ENCODE results near the gene RIN1.

Gene RIN1

DNA sequence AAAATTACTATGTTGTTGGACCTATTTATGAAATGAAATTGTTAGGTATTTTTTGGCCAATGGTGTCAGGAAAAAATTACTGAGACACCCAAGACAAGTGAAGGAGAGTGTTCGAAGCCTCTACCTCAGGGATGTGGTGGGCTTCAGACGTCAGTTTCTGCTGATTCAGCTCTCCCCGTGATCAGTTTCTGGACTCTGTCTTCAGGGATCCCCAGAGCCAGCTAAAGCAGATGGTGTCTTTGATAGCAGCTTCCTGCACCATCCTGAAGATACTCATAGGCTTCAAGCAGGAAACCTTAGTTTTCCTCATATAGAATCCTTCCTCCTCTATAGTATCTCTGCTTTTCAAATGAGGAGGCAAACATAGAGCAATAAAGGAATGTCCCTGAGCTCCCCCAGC is 26.8 kb downstream of the RIN1 start:
- DNase-seq = no peak
- Histone ChIP-seq H3K4me3 (ENCODE audit: low read depth, low read length) (no peak overlapping the region), H3K27me3 (no peaks in the 10 kb centered on the region), H3K9me3 (no peaks in the 10 kb centered on the region), H3K36me3 (no peaks in the 10 kb centered on the region), H3K4me1 (peaks cover 8% of the 10 kb centered on the region)
- TF ChIP-seq, protein P1, sequence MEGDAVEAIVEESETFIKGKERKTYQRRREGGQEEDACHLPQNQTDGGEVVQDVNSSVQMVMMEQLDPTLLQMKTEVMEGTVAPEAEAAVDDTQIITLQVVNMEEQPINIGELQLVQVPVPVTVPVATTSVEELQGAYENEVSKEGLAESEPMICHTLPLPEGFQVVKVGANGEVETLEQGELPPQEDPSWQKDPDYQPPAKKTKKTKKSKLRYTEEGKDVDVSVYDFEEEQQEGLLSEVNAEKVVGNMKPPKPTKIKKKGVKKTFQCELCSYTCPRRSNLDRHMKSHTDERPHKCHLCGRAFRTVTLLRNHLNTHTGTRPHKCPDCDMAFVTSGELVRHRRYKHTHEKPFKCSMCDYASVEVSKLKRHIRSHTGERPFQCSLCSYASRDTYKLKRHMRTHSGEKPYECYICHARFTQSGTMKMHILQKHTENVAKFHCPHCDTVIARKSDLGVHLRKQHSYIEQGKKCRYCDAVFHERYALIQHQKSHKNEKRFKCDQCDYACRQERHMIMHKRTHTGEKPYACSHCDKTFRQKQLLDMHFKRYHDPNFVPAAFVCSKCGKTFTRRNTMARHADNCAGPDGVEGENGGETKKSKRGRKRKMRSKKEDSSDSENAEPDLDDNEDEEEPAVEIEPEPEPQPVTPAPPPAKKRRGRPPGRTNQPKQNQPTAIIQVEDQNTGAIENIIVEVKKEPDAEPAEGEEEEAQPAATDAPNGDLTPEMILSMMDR (IDR thresholded peaks at IDR 0.05; ENCODE audit: low read depth, low read length) = no peak

DNA sequence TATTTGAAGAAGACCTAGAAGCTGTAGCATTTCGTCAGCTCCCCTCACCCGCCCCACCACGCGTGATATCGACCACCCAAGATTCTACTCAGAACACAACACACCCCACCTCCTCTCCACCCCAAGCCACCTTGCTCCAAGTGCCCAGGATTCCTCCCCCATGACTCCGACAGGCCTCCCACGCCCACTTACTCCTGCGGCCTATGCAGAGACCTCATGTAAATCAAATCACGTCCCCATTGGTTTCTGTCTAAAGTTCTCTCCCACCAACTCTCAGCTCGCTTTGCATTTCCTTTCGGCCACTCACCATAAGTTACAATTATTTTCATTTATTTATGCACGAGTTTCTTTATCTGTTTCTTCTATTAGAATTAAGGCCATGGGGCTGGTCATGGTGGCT is 33.6 kb downstream of the RIN1 start:
- Histone ChIP-seq H3K27me3 (no peaks in the 10 kb centered on the region), H3K36me3 (no peaks in the 10 kb centered on the region), H3K4me1 (no peaks in the 10 kb centered on the region), H3K4me3 (ENCODE audit: low read depth, low read length) (no peak overlapping the region), H3K9me3 (no peaks in the 10 kb centered on the region)
- TF ChIP-seq, protein P1 (IDR thresholded peaks at IDR 0.05; ENCODE audit: low read depth, low read length) = no peak
- no peak for DNase-seq

DNA sequence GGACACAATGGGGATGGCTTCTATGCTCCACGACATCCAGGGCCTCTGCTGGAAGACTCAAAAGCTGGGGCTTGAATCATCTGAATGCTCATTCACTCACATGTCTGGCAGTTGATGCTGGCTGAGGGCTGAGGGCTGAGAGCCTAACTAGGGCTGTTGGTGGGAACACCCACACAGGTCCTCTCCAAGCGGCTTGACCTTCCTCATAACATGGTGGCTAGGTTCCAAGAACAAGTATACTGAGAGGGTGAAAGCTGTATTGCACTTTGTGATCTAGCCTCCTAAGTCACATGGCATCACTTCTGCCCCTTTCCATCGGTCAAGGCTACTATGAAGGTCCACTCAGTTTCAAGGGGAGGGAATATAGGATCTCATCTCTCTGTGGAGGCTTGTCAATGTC is 37.0 kb downstream of the RIN1 start:
- Histone ChIP-seq H3K27me3 (no peaks in the 10 kb centered on the region), H3K4me3 (ENCODE audit: low read depth, low read length) (no peak overlapping the region), H3K36me3 (no peaks in the 10 kb centered on the region), H3K4me1 (no peaks in the 10 kb centered on the region), H3K9me3 (no peaks in the 10 kb centered on the region)
- no peak for DNase-seq
- TF ChIP-seq, protein P1 (IDR thresholded peaks at IDR 0.05; ENCODE audit: low read depth, low read length) = no peak

DNA sequence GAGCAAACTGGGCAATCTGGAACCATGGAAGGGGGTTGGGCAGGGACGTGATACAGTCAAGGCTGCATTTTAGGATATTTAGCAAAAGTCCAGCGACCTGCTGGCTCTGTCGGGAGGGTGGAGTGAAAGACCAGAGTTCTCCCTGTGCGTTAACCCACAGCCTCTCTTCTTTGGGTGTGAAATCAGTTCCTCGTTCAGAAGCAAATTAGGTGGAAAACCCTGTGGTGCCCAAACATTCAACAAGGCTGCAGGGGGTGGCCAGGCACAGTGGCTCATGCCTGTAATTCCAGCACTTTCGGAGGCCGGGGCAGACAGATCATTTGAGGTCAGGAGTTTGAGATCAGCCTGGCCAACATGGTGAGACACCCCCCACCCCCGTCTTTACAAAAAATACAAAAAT is 38.6 kb downstream of the RIN1 start:
- TF ChIP-seq, protein P1 (IDR thresholded peaks at IDR 0.05; ENCODE audit: low read depth, low read length) = no peak
- no peak for DNase-seq
- Histone ChIP-seq H3K27me3 (no peaks in the 10 kb centered on the region), H3K9me3 (no peaks in the 10 kb centered on the region), H3K36me3 (no peaks in the 10 kb centered on the region), H3K4me3 (ENCODE audit: low read depth, low read length) (no peak overlapping the region), H3K4me1 (no peaks in the 10 kb centered on the region)

DNA sequence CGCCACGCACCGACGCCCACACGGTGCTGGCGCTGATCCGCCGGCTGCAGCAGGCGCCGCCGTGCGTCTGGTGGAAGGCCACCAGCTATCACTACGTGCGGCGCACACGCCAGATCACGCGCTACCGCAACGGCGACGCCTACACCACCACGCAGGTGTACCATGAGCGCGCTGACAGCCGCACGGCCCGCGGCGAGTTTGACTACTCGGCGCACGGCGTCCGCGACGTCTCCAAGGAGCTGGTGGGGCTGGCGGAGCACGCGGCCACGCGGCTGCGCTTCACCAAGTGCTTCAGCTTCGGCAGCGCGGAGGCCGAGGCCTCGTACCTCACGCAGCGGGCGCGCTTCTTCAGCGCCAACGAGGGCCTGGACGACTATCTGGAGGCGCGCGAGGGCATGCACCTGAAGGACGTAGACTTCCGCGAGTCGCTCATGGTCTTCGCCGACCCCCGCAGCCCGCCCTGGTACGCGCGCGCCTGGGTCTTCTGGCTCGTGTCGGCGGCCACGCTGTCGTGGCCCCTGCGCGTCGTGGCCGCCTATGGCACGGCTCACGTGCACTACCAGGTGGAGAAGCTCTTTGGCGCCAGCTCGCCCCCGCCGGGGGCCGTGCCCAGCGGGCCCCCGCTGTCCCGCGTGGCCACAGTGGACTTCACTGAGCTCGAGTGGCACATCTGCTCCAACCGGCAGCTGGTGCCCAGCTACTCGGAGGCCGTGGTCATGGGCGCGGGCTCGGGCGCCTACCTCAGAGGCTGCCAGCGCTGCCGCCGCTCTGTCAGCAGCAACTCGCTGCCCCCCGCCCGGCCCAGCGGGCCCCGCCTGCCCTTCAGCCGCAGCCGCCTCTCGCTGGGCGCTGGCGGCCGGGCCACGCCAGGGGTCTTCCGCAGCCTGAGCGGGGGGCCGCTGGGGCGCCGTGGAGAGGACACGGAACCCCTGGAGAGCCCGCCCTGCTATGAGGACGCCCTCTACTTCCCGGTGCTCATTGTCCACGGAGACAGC is 41.3 kb downstream of the RIN1 start:
- Histone ChIP-seq H3K4me1 (no peaks in the 10 kb centered on the region; the same call in none of the 2 replicates), H3K27me3 (no peaks in the 10 kb centered on the region), H3K9me3 (no peaks in the 10 kb centered on the region), H3K36me3 (no peaks in the 10 kb centered on the region), H3K4me3 (ENCODE audit: low read depth, low read length) (no peak overlapping the region)
- TF ChIP-seq, protein P1 (IDR thresholded peaks at IDR 0.05; ENCODE audit: low read depth, low read length) = no peak
- no peak for DNase-seq

Measured in BE2C (cell line).